HepG2 (cell line): ENCODE results near the gene GALK2. TPM values are rescaled to one million over a fixed set of nuclear protein-coding genes. Genes with fewer than 3 reads are reported as not detected.

ENCODE experiments used
- ATAC-seq: fragments of 200-7000 bp; cut with Tn5 transposase; 3 replicates; pipeline ENCODE4 v1.9.1; 2020; ENCODE audit warnings: mild to moderate bottlenecking, moderate library complexity
- BruUV-seq: library from RNA; stranded (reverse); fragments of 400-500 nt; replicated peaks from 2 replicates; lab custom pipeline; 2021; lab: Mats Ljungman, UMichigan
- CTCF ChIA-PET: fragments of 300-600 bp; formaldehyde crosslinking; extraction: SDS; loops from one replicate; lab custom pipeline; 2021; ENCODE audit warnings: low total read pairs, inconsistent platforms, low intra/inter-chr PET ratio; lab: Yijun Ruan, JAX
- POLR2A ChIA-PET: fragments of 350-600 bp; sonication (Branson Sonifier 250); formaldehyde crosslinking; loops from one replicate; lab custom pipeline; 2020; ENCODE audit warnings: antibody characterized with exemption, inconsistent platforms; lab: Yijun Ruan, JAX
- DNase-seq: peaks from one replicate; pipeline ENCODE4 v3.0.0-alpha.2; 2015; ENCODE audit warnings: low spot score
- FAIRE-seq: peaks from 3 replicates; lab custom pipeline; 2011; peaks lifted over from hg19 to GRCh38; lab: Jason Lieb, UNC
- H2AFZ ChIP-seq: one replicate; pipeline ENCODE4 v1.6.1; 2011; ENCODE audit warnings: low read length, inconsistent platforms
- H3K27ac ChIP-seq: fragments of 300-600 bp; 3 replicates; pipeline ENCODE4 v1.8.0; 2011; ENCODE audit warnings: mixed run types, mild to moderate bottlenecking, mixed read lengths, low read length, inconsistent platforms; ENCODE audit not compliant: insufficient read depth; ENCODE audit errors: extremely low read length
- H3K27me3 ChIP-seq, 2 experiments: fragments of 200-600 bp in 1 of 2; 2 replicates in 1 of 2; 3 replicates in 1 of 2; pipeline versions ENCODE4 v1.6.0 to v1.8.0; 2011; ENCODE audit warnings: low read length in 2 of 2, mild to moderate bottlenecking in 2 of 2, moderate library complexity in 2 of 2, inconsistent platforms in 1 of 2; ENCODE audit not compliant: insufficient read depth in 2 of 2, control insufficient read depth in 1 of 2
- H3K36me3 ChIP-seq, 2 experiments: fragments of 200-600 bp in 1 of 2; replicated peaks in 1 of 2; 2 replicates in 1 of 2; 3 replicates in 1 of 2; pipeline versions ENCODE4 v1.5.1 to v1.8.0; 2011; ENCODE audit warnings: low read length in 2 of 2, inconsistent platforms in 1 of 2; ENCODE audit not compliant: insufficient read depth in 2 of 2, control insufficient read depth in 1 of 2
- H3K4me1 ChIP-seq: 2 replicates; pipeline ENCODE4 v1.5.1; 2012; ENCODE audit warnings: low read length, inconsistent platforms; ENCODE audit not compliant: insufficient read depth
- H3K4me2 ChIP-seq: 2 replicates; pipeline ENCODE4 v1.6.0; 2011; ENCODE audit warnings: low read depth, low read length, inconsistent platforms
- H3K4me3 ChIP-seq, 3 experiments: fragments of 200-600 bp in 1 of 3; sonication (generic), shearing (Covaris generic) in 1 of 3; replicated peaks in 1 of 3; 2 replicates each; pipeline ENCODE4 v1.5.1; 2011 to 2016; ENCODE audit warnings: low read length in 3 of 3, inconsistent platforms in 2 of 3, low read depth in 2 of 3, mild to moderate bottlenecking in 2 of 3, control low read depth in 1 of 3, mixed read lengths in 1 of 3; ENCODE audit not compliant: insufficient read depth in 1 of 3
- H3K79me2 ChIP-seq: one replicate; pipeline ENCODE4 v1.6.1; 2011; ENCODE audit warnings: low read length, inconsistent platforms; ENCODE audit not compliant: insufficient read depth
- H3K9ac ChIP-seq: 2 replicates; pipeline ENCODE4 v1.6.0; 2011; ENCODE audit warnings: mild to moderate bottlenecking, low read depth, low read length, inconsistent platforms; ENCODE audit not compliant: insufficient read depth
- H3K9me3 ChIP-seq: 2 replicates; pipeline ENCODE4 v1.5.1; 2012; ENCODE audit warnings: mild to moderate bottlenecking, low read length
- H4K20me1 ChIP-seq: 2 replicates; pipeline ENCODE4 v1.6.0; 2011; ENCODE audit warnings: inconsistent platforms, mild to moderate bottlenecking, low read length, moderate library complexity; ENCODE audit not compliant: insufficient read depth
- JUNB ChIP-seq: sonication (generic); formaldehyde crosslinking; IDR thresholded peaks from 2 replicates; pipeline ENCODE4 v1.8.0; 2022; ENCODE audit warnings: missing genetic modification reagents, mild to moderate bottlenecking, borderline replicate concordance
- KDM4B ChIP-seq: sonication (generic); formaldehyde crosslinking; IDR thresholded peaks from 2 replicates; pipeline ENCODE4 v1.4.0; 2020; ENCODE audit warnings: missing genetic modification reagents
- MLX ChIP-seq: IDR thresholded peaks from 2 replicates; pipeline ENCODE4 v1.6.1; 2016
- PRMT3 ChIP-seq: sonication (generic); formaldehyde crosslinking; IDR thresholded peaks from 2 replicates; pipeline ENCODE4 v1.8.1; 2022; ENCODE audit warnings: low read depth, mild to moderate bottlenecking, moderate library complexity, missing genetic modification reagents, borderline replicate concordance
- U2AF2 ChIP-seq: fragments of 200-400 bp; formaldehyde crosslinking; IDR thresholded peaks from 2 replicates; pipeline ENCODE4 v1.6.1; 2017; ENCODE audit warnings: low read depth, mild to moderate bottlenecking, low read length
- ZBTB38 ChIP-seq: sonication (generic); formaldehyde crosslinking; IDR thresholded peaks from 2 replicates; pipeline ENCODE4 v1.5.1; 2020; ENCODE audit warnings: mild to moderate bottlenecking, missing genetic modification reagents
- ZFP91 ChIP-seq: sonication (generic); formaldehyde crosslinking; IDR thresholded peaks from 2 replicates; pipeline ENCODE4 v1.9.0; 2022; ENCODE audit warnings: missing genetic modification reagents, mild to moderate bottlenecking, borderline replicate concordance
- ZNF30 ChIP-seq: sonication (generic); formaldehyde crosslinking; IDR thresholded peaks from 2 replicates; pipeline ENCODE4 v1.5.0; 2020; ENCODE audit warnings: mild to moderate bottlenecking, missing genetic modification reagents
- ZNF558 ChIP-seq: sonication (generic); formaldehyde crosslinking; IDR thresholded peaks from 2 replicates; pipeline ENCODE4 v1.9.0; 2022; ENCODE audit warnings: mild to moderate bottlenecking, missing genetic modification reagents, borderline replicate concordance
- ZNF567 ChIP-seq: sonication (generic); formaldehyde crosslinking; IDR thresholded peaks from 2 replicates; pipeline ENCODE4 v1.8.1; 2023; ENCODE audit warnings: mild to moderate bottlenecking, missing genetic modification reagents, borderline replicate concordance
- ZNF703 ChIP-seq: sonication (generic); formaldehyde crosslinking; IDR thresholded peaks from 2 replicates; pipeline ENCODE4 v1.5.1; 2020; ENCODE audit warnings: missing genetic modification reagents, mild to moderate bottlenecking, moderate library complexity, borderline replicate concordance
- WGBS: methylation state at CpG from one replicate; pipeline ENCODE4 v1.1.6; 2017; ENCODE audit warnings: low lambda C conversion rate; 5-methylcytosine and 5-hydroxymethylcytosine counted together
- in situ Hi-C: cut with HindIII; loops from 2 replicates; pipeline ENCODE4 v1.10.0; 2017; ENCODE audit warnings: low pct_unique_long_range_greater_than_20kb; ENCODE audit not compliant: extremely low pct_ligation_motif_present
- intact Hi-C: fragments of 100-400 bp; cut with micrococcal nuclease; formaldehyde crosslinking; loops from one replicate; pipeline ENCODE4 v1.10.0; 2022; ENCODE audit not compliant: unreplicated experiment
- polyA plus RNA-seq, 8 experiments: library from polyadenylated mRNA; depleted of rRNA in 3 of 8; stranded (reverse) in 7 of 8; unstranded in 1 of 8; fragments of >200 nt; fragmentation: Illumina TruSeq in 4 of 8; extraction: Trizol in 4 of 8; gene quantifications; 2 replicates each; pipeline versions ENCODE4 v1.2.1 to v1.2.3, GENCODE V29; 2011 to 2016; ENCODE audit warnings: low read depth in 4 of 8, missing spikeins in 1 of 8, mixed read lengths in 1 of 8; ENCODE audit not compliant: insufficient read depth in 1 of 8
- total RNA-seq, 5 experiments: library from RNA; depleted of rRNA; stranded (reverse); fragments of >200 nt; fragmentation: Illumina TruSeq; extraction: Trizol; gene quantifications; 2 replicates each; pipeline ENCODE4 v1.2.3, GENCODE V29; 2016; ENCODE audit warnings: low read depth in 1 of 5

Gene GALK2
- total and polyA plus RNA-seq, 2 of the 13 experiments (the other 11 are each of a cell fraction or from before 2014, with no cell fraction given), result 17.6 to 32.8 TPM

DNA sequence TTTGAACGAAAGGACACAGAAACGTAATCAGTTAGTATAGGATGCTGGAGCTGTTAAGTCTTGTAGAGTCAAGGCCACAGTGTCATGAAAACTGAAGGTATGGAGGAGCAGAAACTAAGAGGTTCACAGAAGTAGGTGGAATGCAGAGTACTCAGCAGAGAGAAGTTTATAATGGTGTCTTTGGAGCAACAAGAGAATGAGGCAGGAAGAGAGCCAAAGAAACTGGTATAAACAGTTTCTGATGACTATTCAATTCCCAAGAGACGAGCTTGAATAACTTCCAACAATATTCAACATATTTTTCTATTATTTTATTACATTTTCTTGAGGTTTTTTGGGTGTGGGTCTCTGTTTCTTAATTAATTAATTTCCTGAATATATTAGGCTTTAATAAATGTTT is 29.6 kb downstream of the GALK2 start:
- H4K20me1 ChIP-seq, result no peaks in the 10 kb centered on the region
- no peak overlapping the region for H3K9ac ChIP-seq
- H3K27me3 ChIP-seq, result no peaks in the 10 kb centered on the region
- FAIRE-seq, result no peak
- WGBS, result 98% methylated on average over 3 of the region's 3 CpGs
- H3K36me3 ChIP-seq, result peaks cover 0 to 6% of the 10 kb centered on the region in 2 experiments; a peak in 1 of 5 replicates
- H3K27ac ChIP-seq, result no peak overlapping the region
- no peak for ATAC-seq
- no TSS peak for BruUV-seq
- in situ Hi-C loops, result no loop called here
- no peaks in the 10 kb centered on the region for H3K79me2 ChIP-seq
- no peaks in the 10 kb centered on the region for H3K9me3 ChIP-seq
- POLR2A ChIA-PET, result no interaction called here
- H3K4me1 ChIP-seq, result peaks cover 7% of the 10 kb centered on the region
- TF ChIP-seq KDM4B (CRISPR knock-in tag), result no peak
- no peak for TF ChIP-seq ZNF567 (CRISPR knock-in tag)
- no peak for TF ChIP-seq JUNB (CRISPR knock-in tag)
- TF ChIP-seq U2AF2, result no peak
- no peak for TF ChIP-seq ZFP91 (CRISPR knock-in tag)
- TF ChIP-seq ZNF558 (CRISPR knock-in tag), result no peak
- CTCF ChIA-PET, result no interaction called here
- intact Hi-C loops, result no loop called here
- no peak for DNase-seq
- no peak overlapping the region for H2AFZ ChIP-seq
- no peak overlapping the region for H3K4me2 ChIP-seq
- H3K4me3 ChIP-seq, result no peak overlapping the region

DNA sequence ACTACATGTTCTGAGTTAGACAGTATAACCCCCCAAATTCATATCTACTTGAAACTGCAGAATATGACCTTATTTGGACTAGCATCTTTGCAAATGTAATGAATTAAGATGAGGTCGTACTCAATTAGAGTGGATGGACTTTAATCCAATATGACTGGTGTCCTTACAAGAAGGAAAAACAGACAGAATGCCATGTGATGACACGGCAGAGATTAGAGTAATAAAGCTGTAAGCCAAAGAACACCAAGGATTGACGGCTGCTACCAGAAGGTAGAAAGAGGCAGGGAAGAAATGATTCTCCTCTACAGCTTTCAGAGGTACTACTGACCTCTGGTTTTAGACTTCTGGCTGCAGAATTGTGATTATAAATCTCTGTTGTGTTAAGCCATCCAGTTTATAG is 30.3 kb downstream of the GALK2 start:
- ATAC-seq, result no peak
- Histone ChIP-seq H3K27ac (no peak overlapping the region), H2AFZ (no peak overlapping the region), H3K4me3 (no peak overlapping the region), H3K9me3 (no peaks in the 10 kb centered on the region), H3K4me2 (no peak overlapping the region), H4K20me1 (no peaks in the 10 kb centered on the region), H3K27me3 (no peaks in the 10 kb centered on the region), H3K4me1 (peaks cover 7% of the 10 kb centered on the region), H3K9ac (no peak overlapping the region), H3K36me3 (peaks cover 0 to 6% of the 10 kb centered on the region in 2 experiments; a peak in 1 of 5 replicates), H3K79me2 (no peaks in the 10 kb centered on the region)
- TF ChIP-seq ZNF30 (CRISPR knock-in tag) (no peak), PRMT3 (CRISPR knock-in tag) (no peak), ZNF703 (CRISPR knock-in tag) (no peak), MLX (CRISPR knock-in tag) (no peak), ZBTB38 (CRISPR knock-in tag) (no peak)
- CTCF ChIA-PET, result no interaction called here
- no peak for FAIRE-seq
- POLR2A ChIA-PET, result no interaction called here
- intact Hi-C loops, result no loop called here
- BruUV-seq, result no TSS peak
- in situ Hi-C loops, result no loop called here
- no peak for DNase-seq
- WGBS, result 95% methylated on average over 3 of the region's 3 CpGs
